HG03196 (cell line): ENCODE data around the gene GOLGA8N.
"Not testable (repeated sequence)": the region's sequence is repeated elsewhere in the genome, so short reads cannot be mapped to it uniquely, and the experiment has no call there.

Source experiments
- ATAC-seq: cut with Tn5 transposase; IDR thresholded peaks from one replicate; pipeline ENCODE4 v1.9.1; 2021; ENCODE audit not compliant: unreplicated experiment

GOLGA8N gene

GRCh38 chr15:32593151-32593550, at the start of gene GOLGA8N:
Gene GOLGA8N (plus strand): TSS chr15:32593456.
- not testable (repeated sequence) for ATAC-seq

- not testable (repeated sequence) for ATAC-seq
Observed at GRCh38 chr15:32543456-32543855, 49.8 kb upstream of the GOLGA8N start.

GRCh38 chr15:32545129-32545528, 48.1 kb upstream of the GOLGA8N start:
- not testable (repeated sequence) for ATAC-seq

DNA sequence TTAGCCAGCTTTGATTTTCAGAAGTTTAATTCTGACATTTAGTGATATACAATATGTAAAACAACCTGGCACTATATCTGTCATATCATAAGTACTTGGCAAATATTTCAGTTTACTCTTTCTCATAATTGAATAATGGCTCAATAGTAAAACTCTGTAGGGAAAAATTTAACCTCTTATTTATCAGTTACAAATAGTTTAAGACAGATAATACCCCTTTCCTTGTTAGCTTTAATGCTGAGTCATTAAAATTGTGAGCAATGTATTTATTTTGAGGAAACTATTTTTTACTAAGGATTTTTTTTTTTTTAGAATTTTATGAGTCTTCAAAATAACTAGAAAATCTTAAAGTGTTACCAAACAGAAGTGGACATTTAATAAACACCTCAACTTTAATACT, 38.7 kb upstream of the GOLGA8N start:
- ATAC-seq, result not testable (repeated sequence)

DNA sequence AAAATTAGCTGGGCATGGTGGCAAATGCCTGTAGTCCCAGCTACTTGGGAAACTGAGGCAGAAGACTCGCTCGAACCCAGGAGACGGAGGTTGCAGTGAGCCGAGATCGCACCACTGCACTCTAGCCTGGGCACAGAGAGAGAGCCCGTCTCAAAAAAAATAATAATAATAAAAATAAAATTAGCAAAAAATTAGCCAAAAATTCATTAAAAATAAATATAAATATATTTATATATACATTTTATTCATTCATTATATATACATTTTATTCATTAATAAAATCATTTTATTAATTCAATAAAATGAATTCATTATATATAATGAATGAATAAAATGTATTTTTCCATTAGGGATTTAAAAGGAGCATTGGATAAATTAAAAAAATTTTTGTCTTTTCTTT, 31.1 kb upstream of the GOLGA8N start:
- ATAC-seq, result not testable (repeated sequence)

DNA sequence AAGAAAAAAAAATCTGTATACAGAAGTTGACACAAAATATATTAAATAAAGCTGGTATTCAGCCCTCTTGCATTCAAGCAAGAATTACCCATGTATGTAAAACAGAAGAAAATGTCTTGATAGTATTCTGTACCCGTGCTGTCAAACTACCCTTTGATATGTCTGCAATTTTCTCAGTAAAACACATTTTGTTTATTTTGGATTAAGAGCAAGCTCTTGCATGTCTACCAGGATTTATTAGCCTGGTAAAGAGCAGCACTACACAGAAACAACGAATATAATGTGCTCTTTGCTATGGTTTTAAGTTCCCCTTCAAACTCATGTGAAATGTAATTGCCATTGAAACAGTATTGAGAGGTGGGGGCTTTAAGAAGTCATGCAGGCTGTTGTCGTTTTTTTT, 24.3 kb upstream of the GOLGA8N start:
- not testable (repeated sequence) for ATAC-seq

DNA sequence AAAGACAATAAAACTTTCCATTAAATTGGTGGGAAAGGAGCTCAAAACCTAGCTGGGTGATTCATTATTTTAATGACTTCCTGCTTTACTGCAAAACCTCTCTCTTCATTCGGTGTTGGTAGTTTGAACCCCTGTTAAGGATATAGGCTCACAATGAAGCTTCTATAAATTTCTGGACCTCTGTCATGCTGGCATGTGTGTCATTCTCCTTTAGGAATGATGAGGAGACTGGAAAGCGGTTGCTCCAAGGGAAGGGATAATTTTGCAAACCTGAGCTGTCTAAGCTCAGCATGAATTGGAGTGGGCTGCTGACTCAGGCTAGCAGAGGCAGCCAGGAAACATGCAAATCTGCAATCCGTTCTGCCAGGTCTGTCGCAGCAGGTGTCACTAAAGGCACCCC, 14.8 kb upstream of the GOLGA8N start:
- not testable (repeated sequence) for ATAC-seq

DNA sequence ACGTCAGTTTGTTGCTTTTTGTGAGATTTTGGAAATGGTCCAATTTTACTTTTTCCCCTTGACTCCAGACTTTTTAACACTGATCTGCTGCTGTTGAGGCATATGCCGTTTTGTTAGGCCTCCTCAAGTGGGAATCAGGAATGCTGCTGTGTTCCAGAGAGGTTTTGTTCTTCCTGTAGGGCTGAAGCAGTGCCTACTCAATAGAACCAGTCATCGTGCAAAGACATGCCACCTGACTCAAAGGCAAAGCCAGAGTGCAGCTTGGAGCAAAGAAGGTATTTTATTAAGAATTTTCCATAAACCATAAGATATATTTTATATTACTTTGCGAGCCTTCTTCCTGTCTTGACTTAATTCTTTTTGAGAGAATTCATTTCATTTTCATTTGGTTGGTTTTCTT, 7.4 kb upstream of the GOLGA8N start:
- not testable (repeated sequence) for ATAC-seq

- ATAC-seq, result not testable (repeated sequence)
Observed at GRCh38 chr15:32609518-32609917, 16.3 kb downstream of the GOLGA8N start.

- not testable (repeated sequence) for ATAC-seq
Observed at GRCh38 chr15:32610719-32611118, 17.5 kb downstream of the GOLGA8N start.

DNA sequence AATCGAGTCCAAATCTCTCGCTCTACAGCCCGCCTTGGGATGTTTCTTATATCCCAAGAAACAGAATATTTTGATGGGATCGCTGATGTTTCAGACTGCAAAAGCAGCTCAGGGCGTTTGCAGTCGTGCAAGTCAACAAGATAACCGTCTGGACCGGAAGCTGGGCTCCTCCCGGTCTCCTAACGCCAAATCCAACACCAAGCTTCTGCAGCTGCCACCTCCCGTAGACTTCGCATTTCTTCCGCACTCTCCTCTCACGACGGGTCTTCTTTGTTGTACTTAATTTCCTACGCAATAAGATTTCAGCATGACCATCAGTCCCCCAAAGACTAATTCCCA, 21.4 kb downstream of the GOLGA8N start:
- ATAC-seq, result peak; percentile 28

DNA sequence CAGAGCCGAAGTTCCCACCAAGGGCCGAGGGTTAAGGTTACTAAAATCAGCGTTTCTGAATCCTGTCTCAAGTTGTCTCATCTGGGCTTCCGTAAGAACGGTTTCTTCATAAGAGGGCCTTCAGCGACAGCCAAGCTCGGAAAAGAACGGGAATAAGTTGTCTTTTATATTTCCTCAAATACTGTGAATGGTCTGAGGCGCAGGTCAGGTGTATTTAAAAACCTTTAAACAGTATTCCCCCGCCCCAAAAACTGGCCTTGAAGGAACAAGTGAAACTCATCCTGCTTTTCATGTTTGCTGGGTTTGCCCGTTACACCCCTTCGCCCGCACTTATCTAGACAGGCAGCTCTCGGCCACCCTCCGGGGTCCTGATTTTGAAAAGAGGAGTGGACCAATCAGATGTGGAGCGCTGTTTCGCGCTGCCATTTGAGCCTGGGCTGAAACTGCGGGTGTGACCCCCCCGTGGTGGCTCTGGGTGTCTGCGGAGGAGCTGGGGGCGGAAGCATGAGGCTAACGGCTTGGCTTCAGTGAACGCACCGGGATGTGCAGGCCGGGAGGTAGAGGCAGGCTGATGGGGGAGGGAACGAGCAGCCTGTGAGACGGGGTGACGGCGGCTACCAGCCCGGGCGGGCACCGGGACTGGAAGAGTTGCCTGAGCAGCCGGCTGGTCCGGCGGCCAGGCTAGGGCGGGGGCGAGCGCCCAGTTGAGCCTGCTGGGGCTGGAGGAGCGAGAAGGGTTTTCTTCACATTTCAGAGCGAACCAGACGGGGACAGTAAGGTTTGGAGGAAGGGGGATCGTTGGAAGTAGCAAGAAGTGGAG, 22.0 kb downstream of the GOLGA8N start, which contains the start of gene ARHGAP11A:
Gene ARHGAP11A, plus strand, starts transcription at position 454 of the 820 bp plus-strand sequence. CDS start 708 bp downstream, outside the sequence.
- ATAC-seq, result peak; percentile 69

DNA sequence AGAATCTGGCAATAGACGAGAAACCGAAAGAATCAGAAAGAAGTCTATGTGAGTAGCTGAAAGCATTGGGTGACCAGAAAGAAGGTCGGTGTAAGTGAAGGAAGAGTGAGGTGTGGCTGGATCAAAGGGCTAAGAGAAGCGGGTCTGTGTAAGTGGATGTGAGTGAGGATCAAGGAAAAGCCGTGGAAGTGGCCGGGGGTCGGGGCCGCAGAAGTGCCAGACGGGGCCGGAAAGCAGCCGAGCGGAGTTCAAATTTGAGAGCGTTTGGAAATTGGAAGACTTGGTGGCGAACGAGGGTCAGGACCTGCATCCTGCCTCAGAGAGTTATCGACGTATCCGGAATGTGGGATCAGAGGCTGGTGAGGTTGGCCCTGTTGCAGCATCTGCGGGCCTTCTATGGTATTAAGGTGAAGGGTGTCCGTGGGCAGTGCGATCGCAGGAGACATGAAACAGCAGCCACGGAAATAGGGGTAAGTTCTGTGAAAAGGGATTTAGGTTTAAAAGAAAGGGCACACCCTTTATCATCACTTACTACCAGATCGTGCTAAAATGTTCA, 22.7 kb downstream of the GOLGA8N start:
- peak; percentile 16 for ATAC-seq

DNA sequence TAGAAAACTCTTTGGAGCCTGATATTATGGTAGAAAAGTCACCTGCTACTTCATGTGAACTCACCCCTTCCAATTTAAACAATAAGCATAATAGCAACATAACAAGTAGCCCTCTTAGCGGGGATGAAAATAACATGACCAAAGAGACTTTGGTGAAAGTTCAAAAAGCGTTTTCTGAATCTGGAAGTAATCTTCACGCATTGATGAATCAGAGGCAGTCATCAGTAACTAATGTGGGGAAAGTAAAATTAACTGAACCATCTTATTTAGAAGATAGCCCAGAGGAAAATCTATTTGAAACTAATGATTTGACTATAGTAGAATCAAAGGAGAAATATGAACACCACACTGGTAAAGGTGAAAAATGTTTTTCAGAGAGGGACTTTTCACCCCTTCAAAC, 43.2 kb downstream of the GOLGA8N start:
- no peak for ATAC-seq

DNA sequence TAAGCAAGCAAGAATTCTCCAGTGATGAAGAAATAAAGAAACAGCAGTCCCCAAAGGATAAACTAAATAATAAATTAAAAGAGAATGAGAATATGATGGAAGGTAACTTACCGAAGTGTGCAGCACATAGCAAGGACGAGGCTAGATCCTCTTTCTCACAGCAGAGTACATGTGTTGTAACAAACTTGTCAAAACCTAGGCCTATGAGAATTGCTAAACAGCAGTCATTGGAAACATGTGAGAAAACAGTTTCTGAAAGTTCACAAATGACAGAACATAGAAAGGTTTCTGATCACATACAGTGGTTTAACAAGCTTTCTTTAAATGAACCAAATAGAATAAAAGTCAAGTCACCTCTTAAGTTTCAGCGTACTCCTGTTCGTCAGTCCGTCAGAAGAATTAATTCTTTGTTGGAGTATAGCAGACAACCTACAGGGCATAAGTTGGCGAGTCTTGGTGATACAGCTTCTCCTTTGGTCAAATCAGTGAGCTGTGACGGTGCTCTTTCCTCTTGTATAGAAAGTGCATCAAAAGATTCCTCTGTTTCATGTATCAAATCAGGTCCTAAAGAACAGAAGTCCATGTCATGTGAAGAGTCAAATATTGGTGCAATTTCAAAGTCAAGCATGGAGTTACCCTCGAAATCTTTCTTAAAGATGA, 43.8 kb downstream of the GOLGA8N start:
- ATAC-seq, result no peak

GRCh38 chr15:32637704-32638103, 44.4 kb downstream of the GOLGA8N start:
- no peak for ATAC-seq

DNA sequence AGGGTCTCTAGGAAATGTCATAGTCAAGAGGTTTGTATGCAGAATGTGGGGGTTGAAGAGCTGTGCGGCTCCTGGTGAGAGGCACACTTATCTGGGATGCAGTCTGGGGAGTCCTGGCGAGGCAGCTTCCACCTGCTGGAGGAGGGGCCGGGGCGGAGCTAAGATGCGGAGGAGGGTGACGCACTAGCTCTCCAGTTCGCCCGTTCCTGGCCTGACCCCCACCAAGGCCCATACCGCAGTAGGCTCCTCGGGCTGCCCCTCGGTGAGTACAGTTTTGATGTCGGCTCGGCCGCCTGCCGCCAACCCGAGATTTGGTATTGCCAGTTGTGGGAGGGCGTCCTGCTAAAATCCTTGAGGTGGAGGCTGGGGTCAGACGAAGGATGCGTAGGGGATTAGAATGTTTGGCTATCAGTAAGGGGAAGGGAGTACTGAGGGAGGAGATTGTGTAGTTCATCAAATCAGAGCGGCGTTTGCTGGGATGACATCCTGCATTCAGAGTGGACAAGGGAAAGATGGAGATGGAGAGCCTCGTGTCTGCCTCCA, 48.3 kb downstream of the GOLGA8N start, which contains the start of gene SCG5:
Gene SCG5, plus strand, starts transcription at position 194 of the 543 bp plus-strand sequence. CDS start 1,883 bp downstream, outside the sequence.
- ATAC-seq, result no peak

GRCh38 chr15:32642667-32643435, 49.6 kb downstream of the GOLGA8N start:
- ATAC-seq, result no peak

GRCh38 chr15:32643907-32644445, 50.7 kb downstream of the GOLGA8N start:
- no peak for ATAC-seq

DNA sequence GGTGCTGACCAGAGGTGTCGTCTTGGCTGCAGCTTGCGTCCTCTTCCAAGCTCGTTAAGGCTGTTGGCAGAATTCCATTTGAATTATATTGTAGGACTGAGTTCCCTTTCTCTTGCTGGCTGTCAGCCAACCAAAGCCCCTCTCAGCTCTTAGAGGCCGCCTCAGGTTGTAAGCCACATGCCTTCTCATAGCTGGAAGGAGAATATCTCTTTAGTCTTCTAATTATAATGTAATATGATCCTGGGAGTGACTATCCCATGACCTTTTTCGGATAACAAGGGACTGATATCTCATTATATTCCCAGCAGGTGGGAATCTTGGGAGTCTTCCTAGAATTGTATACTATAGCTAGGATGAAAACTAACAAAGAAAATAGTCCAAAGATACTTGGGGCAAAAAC, 53.0 kb downstream of the GOLGA8N start:
- no peak for ATAC-seq
